H1 (cell line): ENCODE measurements around the gene SLC25A12.

Experiments
- ASH2L ChIP-seq: fragments of 200-600, 300-600 bp; sonication (generic); IDR thresholded peaks from one replicate; pipeline ENCODE4 v1.7.1; 2017; ENCODE audit warnings: low read length
- BRCA1 ChIP-seq: IDR thresholded peaks from 2 replicates; pipeline ENCODE4 v1.6.1; 2012; ENCODE audit warnings: low read depth, low read length, improper control_type of control experiment
- CTCF ChIP-seq, 3 experiments: IDR thresholded peaks; 1 replicate in 2 of 3; 2 replicates in 1 of 3; pipeline versions ENCODE4 v1.5.1 to v1.6.1; 2011; ENCODE audit warnings: low read length in 3 of 3, mild to moderate bottlenecking in 3 of 3, inconsistent platforms in 2 of 3, low read depth in 1 of 3, moderate library complexity in 1 of 3; ENCODE audit not compliant: insufficient read depth in 1 of 3; ENCODE audit errors: control extremely low read depth in 1 of 3
- EP300 ChIP-seq, 2 experiments: IDR thresholded peaks; 1 replicate in 1 of 2; 2 replicates in 1 of 2; pipeline ENCODE4 v1.6.1; 2011 to 2012; ENCODE audit warnings: low read depth in 2 of 2, low read length in 2 of 2, mild to moderate bottlenecking in 2 of 2, borderline replicate concordance in 1 of 2, inconsistent platforms in 1 of 2, moderate library complexity in 1 of 2
- EZH2 ChIP-seq: fragments of 200-600 bp; sonication (generic); IDR thresholded peaks from 2 replicates; pipeline ENCODE4 v1.7.1; 2012; ENCODE audit warnings: low read depth, mild to moderate bottlenecking, moderate library complexity, low read length, inconsistent platforms; ENCODE audit not compliant: severe bottlenecking
- GTF2F1 ChIP-seq: IDR thresholded peaks from 2 replicates; pipeline ENCODE4 v1.6.1; 2012; ENCODE audit warnings: low read depth, low read length, improper control_type of control experiment, borderline replicate concordance
- MAFK ChIP-seq: IDR thresholded peaks from 2 replicates; pipeline ENCODE4 v1.6.1; 2012; ENCODE audit warnings: low read depth, mild to moderate bottlenecking, improper control_type of control experiment, low read length
- MAX ChIP-seq: IDR thresholded peaks from 2 replicates; pipeline ENCODE4 v1.6.1; 2012; ENCODE audit warnings: inconsistent platforms
- POLR2A ChIP-seq, 2 experiments: IDR thresholded peaks; 1 replicate in 1 of 2; 2 replicates in 1 of 2; pipeline ENCODE4 v1.6.1; 2011; ENCODE audit warnings: low read depth in 2 of 2, low read length in 2 of 2, mild to moderate bottlenecking in 2 of 2; ENCODE audit errors: control extremely low read depth in 1 of 2
- POLR2AphosphoS5 ChIP-seq: IDR thresholded peaks from 2 replicates; pipeline ENCODE4 v1.6.1; 2011; ENCODE audit warnings: low read depth, low read length
- RAD21 ChIP-seq, 2 experiments: IDR thresholded peaks in 1 of 2; conservative IDR thresholded peaks in 1 of 2; 2 replicates each; pipeline ENCODE4 v1.6.1; 2011; ENCODE audit warnings: low read depth in 2 of 2, low read length in 2 of 2, improper control_type of control experiment in 1 of 2, inconsistent platforms in 1 of 2, mild to moderate bottlenecking in 1 of 2, moderate library complexity in 1 of 2
- SUZ12 ChIP-seq: fragments of 200-600 bp; sonication (generic); IDR thresholded peaks from 2 replicates; pipeline ENCODE4 v1.6.1; 2012; ENCODE audit warnings: mild to moderate bottlenecking, inconsistent platforms, low read length, moderate library complexity, mixed read lengths
- TAF1 ChIP-seq: IDR thresholded peaks from 2 replicates; pipeline ENCODE4 v1.6.1; 2011; ENCODE audit warnings: mild to moderate bottlenecking, low read depth, low read length
- ZNF274 ChIP-seq: IDR thresholded peaks from 2 replicates; pipeline ENCODE4 v1.7.0; 2012; ENCODE audit warnings: low read length, borderline replicate concordance; ENCODE audit errors: extremely low read depth

GRCh38 chr2:171841996-171842395 lies 52.0 kb downstream of the SLC25A12 start:
- TF ChIP-seq CTCF (IDR thresholded peaks at IDR 0.05; ENCODE audit: control extremely low read depth in 1 of 3, insufficient read depth in 1 of 3, low read depth in 1 of 3, low read length in 3 of 3) (no peak), POLR2AphosphoS5 (no peak), SUZ12 (no peak), POLR2A (IDR thresholded peaks at IDR 0.05; ENCODE audit: control extremely low read depth in 1 of 2, low read depth in 2 of 2, low read length in 2 of 2) (no peak), EP300 (IDR thresholded peaks at IDR 0.05; ENCODE audit: borderline replicate concordance in 1 of 2, low read depth in 2 of 2, low read length in 2 of 2) (no peak), ASH2L (no peak), EZH2 (no peak), ZNF274 (no peak), TAF1 (no peak), MAFK (no peak), MAX (no peak), BRCA1 (no peak), GTF2F1 (no peak), RAD21 (IDR thresholded peaks at IDR 0.05 in 1 of 2, conservative IDR thresholded peaks at IDR 0.05 in 1 of 2; ENCODE audit: low read depth in 2 of 2, low read length in 2 of 2) (no peak)
